GM18505 (cell line): ENCODE results near the gene RERE.

Experiments used
- ATAC-seq: cut with Tn5 transposase; IDR thresholded peaks from one replicate; pipeline ENCODE4 v1.9.1; 2021; ENCODE audit not compliant: unreplicated experiment
- POLR2A ChIP-seq: IDR thresholded peaks from 4 replicates; pipeline ENCODE4 v1.6.1; 2011; ENCODE audit warnings: borderline replicate concordance; ENCODE audit not compliant: insufficient read depth, insufficient read length; ENCODE audit errors: extremely low read depth

RERE gene

DNA sequence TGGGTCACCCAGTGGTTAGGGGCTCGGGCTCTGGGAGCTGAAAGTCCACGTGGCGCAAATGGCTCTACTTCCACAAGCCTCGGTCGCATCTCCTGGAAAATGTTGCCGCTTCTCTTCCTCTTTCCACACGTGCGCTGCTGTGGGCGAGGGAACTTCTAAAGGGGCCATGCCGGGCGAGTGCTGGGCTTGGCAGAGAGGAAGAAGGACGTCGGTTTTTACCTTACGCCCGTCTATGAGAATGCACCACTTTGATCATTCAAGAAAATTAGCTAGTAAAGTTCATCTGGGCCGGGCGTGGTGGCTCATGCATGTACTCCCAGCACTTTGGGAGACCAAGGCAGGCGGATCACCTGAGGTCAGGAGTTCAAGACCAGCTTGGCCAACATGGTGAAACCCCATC, 489.2 kb downstream of the RERE start:
- TF ChIP-seq POLR2A = no peak
- no peak for ATAC-seq

- TF ChIP-seq POLR2A = no peak
- ATAC-seq = no peak
These were observed 491.2 kb downstream of the RERE start for GRCh38 chr1:8326265-8326664.

DNA sequence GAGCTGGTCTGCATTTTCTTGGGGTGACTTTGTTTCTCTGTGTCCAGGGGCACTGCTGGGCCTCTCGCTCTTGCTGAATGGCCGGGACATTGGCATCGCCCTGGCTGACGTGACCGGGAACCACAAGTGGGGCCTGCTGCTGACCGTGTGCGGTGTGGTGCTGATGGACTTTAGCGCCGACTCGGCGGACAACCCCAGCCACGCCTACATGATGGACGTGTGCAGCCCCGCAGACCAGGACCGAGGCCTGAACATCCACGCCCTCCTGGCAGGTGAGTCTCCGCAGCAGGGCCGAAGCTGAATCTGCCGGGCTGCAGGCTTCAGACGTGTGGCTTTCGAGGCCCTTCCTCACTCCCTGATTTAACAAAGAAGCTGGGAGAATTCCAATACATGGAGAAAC, 491.7 kb downstream of the RERE start:
- no peak for ATAC-seq
- TF ChIP-seq POLR2A = no peak

GRCh38 chr1:8324176-8324810, 493.1 kb downstream of the RERE start:
- no peak for ATAC-seq
- TF ChIP-seq POLR2A = no peak

GRCh38 chr1:8323706-8324105, 493.7 kb downstream of the RERE start:
- no peak for TF ChIP-seq POLR2A
- ATAC-seq = no peak

DNA sequence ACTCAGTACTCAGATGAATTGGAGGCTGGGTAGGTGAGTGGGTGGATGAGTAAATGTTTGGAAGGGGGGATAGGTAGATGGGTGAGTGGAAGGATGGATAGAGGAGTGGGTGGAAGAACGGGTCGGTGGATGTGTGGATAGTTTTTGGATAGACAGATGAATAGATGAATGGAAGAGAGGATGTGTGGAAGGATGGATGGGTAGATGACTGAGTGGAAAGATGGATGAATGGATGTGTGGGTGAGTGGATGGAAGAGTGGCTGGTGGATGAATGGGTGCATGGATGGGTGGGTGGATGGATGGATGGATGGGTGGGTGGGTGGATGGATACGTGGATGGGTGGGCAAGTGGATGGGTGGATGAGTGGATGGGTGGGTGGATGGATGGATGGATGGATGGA, 495.8 kb downstream of the RERE start:
- no peak for ATAC-seq

GRCh38 chr1:8318436-8318835, 499.0 kb downstream of the RERE start:
- no peak for ATAC-seq
- TF ChIP-seq POLR2A = no peak

More for the DNA sequence above, 495.8 kb downstream of the RERE start:
- TF ChIP-seq POLR2A = no peak

GRCh38 chr1:8317647-8318381, 499.6 kb downstream of the RERE start, which contains the start of gene SLC45A1:
TSS of gene SLC45A1 (plus strand) at chr1:8318114. CDS start at chr1:8324330, 6,216 bp downstream.
- no peak for ATAC-seq
- no peak for TF ChIP-seq POLR2A

- no peak for ATAC-seq
- TF ChIP-seq POLR2A = no peak
These were observed 501.6 kb downstream of the RERE start for GRCh38 chr1:8315573-8316475.

- no peak for TF ChIP-seq POLR2A
- ATAC-seq = no peak
These were observed 502.8 kb downstream of the RERE start for GRCh38 chr1:8314346-8315280.

DNA sequence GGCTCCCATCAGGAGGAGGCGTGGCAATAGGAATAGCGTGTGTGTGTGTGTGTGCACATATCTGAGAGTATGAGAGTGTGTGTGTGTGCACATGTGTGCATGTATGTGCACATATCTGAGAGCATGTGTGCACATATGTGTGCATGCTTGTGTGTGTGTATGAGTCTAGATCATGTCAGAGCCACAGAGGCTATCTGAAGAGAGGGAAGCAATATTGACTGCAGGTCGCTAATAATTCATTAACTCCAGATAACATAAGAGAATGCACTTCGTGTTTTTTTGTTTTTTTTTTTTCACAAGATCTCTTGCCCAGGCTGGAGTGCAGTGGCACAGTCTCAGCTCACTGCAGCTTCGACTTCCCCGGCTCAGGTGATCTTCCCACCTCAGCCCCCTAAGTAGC, 504.2 kb downstream of the RERE start:
- no peak for TF ChIP-seq POLR2A
- no peak for ATAC-seq
